Chondrocyte (in vitro differentiated cells): Measurements from ENCODE around the gene ZNF438. TPM values are rescaled to one million over a fixed set of nuclear protein-coding genes. Genes with fewer than 3 reads are reported as not detected.

Experiments used
- DNase-seq: peaks from one replicate; pipeline ENCODE4 v3.0.0; 2021; ENCODE audit warnings: mixed read lengths, low spot score
- H3K27ac Mint-ChIP-seq: one replicate; pipeline ENCODE4 v1.8.0; 2021; ENCODE audit warnings: mild to moderate bottlenecking, moderate library complexity, mixed read lengths; ENCODE audit not compliant: unreplicated experiment
- H3K27me3 Mint-ChIP-seq: 2 replicates; pipeline ENCODE4 v1.8.0; 2021; ENCODE audit warnings: low read depth, mixed read lengths
- H3K36me3 Mint-ChIP-seq: 2 replicates; pipeline ENCODE4 v1.8.0; 2021; ENCODE audit warnings: low read depth, mixed read lengths
- H3K4me1 Mint-ChIP-seq: 2 replicates; pipeline ENCODE4 v1.8.0; 2021; ENCODE audit warnings: low read depth, mild to moderate bottlenecking, mixed read lengths
- H3K4me3 Mint-ChIP-seq: one replicate; pipeline ENCODE4 v1.8.0; 2021; ENCODE audit warnings: mild to moderate bottlenecking, moderate library complexity, mixed read lengths; ENCODE audit not compliant: unreplicated experiment
- H3K9me3 Mint-ChIP-seq: 2 replicates; pipeline ENCODE4 v1.8.0; 2021; ENCODE audit warnings: low read depth, mixed read lengths
- CTCF ChIP-seq: fragments of 200-600 bp; sonication (generic); IDR thresholded peaks from 2 replicates; pipeline ENCODE4 v1.5.0; 2021; ENCODE audit warnings: antibody characterized with exemption, mild to moderate bottlenecking, moderate library complexity
- total RNA-seq: library from RNA; stranded (reverse); gene quantifications from 3 replicates; pipeline ENCODE4 v1.2.1, GENCODE V29; 2021

Gene ZNF438
- total RNA-seq, 1 donor from 2014 or later: 4.9 TPM

- no peak for TF ChIP-seq CTCF
- H3K4me1 Mint-ChIP-seq: peaks cover 58% of the 10 kb centered on the region
- no peak for DNase-seq
- H3K36me3 Mint-ChIP-seq: no peaks in the 10 kb centered on the region
- peak overlapping the region; percentile 90 for H3K27ac Mint-ChIP-seq
- H3K27me3 Mint-ChIP-seq: no peaks in the 10 kb centered on the region
- H3K9me3 Mint-ChIP-seq: peaks cover 10% of the 10 kb centered on the region
- no peak overlapping the region for H3K4me3 Mint-ChIP-seq
Measured at GRCh38 chr10:31004611-31005193, 27.0 kb downstream of the ZNF438 start.

GRCh38 chr10:31001740-31002139, 29.9 kb downstream of the ZNF438 start:
- Mint-ChIP-seq H3K4me3 (no peak overlapping the region), H3K4me1 (peaks cover 54% of the 10 kb centered on the region), H3K27ac (no peak overlapping the region), H3K9me3 (peaks cover 10% of the 10 kb centered on the region), H3K27me3 (no peaks in the 10 kb centered on the region), H3K36me3 (no peaks in the 10 kb centered on the region)
- no peak for DNase-seq
- no peak for TF ChIP-seq CTCF

- no peaks in the 10 kb centered on the region for H3K27me3 Mint-ChIP-seq
- H3K4me3 Mint-ChIP-seq: no peak overlapping the region
- H3K4me1 Mint-ChIP-seq: peaks cover 45% of the 10 kb centered on the region
- peaks cover 10% of the 10 kb centered on the region for H3K9me3 Mint-ChIP-seq
- TF ChIP-seq CTCF: no peak
- H3K36me3 Mint-ChIP-seq: no peaks in the 10 kb centered on the region
- DNase-seq: no peak
- peak overlapping the region; percentile 6 for H3K27ac Mint-ChIP-seq
Measured at GRCh38 chr10:31000867-31001266, 30.8 kb downstream of the ZNF438 start.

GRCh38 chr10:31000071-31000782, 31.4 kb downstream of the ZNF438 start:
- Mint-ChIP-seq H3K4me1 (peaks cover 41% of the 10 kb centered on the region), H3K27ac (peak overlapping the region; percentile 62), H3K9me3 (peaks cover 15% of the 10 kb centered on the region), H3K27me3 (no peaks in the 10 kb centered on the region), H3K36me3 (no peaks in the 10 kb centered on the region), H3K4me3 (no peak overlapping the region)
- TF ChIP-seq CTCF: no peak
- DNase-seq: no peak

DNA sequence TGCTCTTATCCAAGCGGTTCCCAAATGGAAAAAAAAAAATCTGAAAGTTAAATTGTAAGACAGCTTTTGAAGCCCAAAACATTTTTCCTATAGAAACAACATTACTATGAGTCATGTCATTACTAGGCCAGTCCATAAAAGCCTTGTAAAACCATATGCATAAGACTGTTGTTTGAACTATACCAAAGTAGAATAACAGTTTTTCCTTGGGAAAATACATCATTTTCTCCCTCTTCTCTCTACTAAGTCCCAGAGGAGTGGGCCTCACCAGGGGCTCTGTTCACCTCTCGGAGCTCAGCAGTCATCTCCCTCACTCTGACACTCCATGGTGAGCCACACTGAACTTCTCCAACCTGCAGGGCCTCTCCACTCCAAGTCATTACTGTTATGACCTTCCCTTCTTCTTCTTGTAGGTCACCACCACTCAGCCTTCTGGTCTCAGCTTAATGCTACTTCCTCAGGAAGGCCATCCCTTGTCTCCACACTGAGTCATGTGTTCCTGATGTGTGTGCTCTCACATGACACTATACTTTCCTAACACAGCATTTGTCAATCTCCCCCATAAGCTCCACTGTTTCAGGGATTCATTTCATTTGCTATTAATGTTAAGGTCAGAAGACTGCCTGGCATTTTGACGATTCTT, 32.5 kb downstream of the ZNF438 start:
- TF ChIP-seq CTCF: no peak
- Mint-ChIP-seq H3K36me3 (peaks cover 3% of the 10 kb centered on the region), H3K27ac (peak overlapping the region; percentile 97), H3K9me3 (peaks cover 15% of the 10 kb centered on the region), H3K27me3 (no peaks in the 10 kb centered on the region), H3K4me3 (peak overlapping the region; percentile 53), H3K4me1 (peaks cover 31% of the 10 kb centered on the region)
- DNase-seq: no peak
